PC-9 (cell line): ENCODE results near the gene KDM4F. TPM values are rescaled to one million over a fixed set of nuclear protein-coding genes. Genes with fewer than 3 reads are reported as not detected.

Source experiments
- BruUV-seq: library from RNA; stranded (reverse); fragments of 400-500 nt; replicated peaks from 2 replicates; lab custom pipeline; 2021; lab: Mats Ljungman, UMichigan
- CTCF ChIA-PET: fragments of 300-600 bp; sonication (Branson Sonifier 250); formaldehyde crosslinking; loops from one replicate; lab custom pipeline; 2022; ENCODE audit warnings: antibody characterized with exemption; lab: Charles Lee
- POLR2A ChIA-PET: fragments of 300-600 bp; sonication (Branson Sonifier 250); formaldehyde crosslinking; loops from one replicate; lab custom pipeline; 2022; ENCODE audit warnings: antibody characterized with exemption; ENCODE audit not compliant: unreplicated experiment; lab: Charles Lee
- DNase-seq, 2 experiments: peaks; one replicate each; pipeline versions ENCODE4 v3.0.0 to v3.0.0-alpha.2; 2015 to 2022; ENCODE audit warnings: mixed read lengths in 1 of 2
- H2AFZ ChIP-seq: fragments of 200-600 bp; sonication (generic); 2 replicates; pipeline ENCODE4 v1.8.1; 2017; ENCODE audit warnings: antibody characterized with exemption
- H3F3A ChIP-seq: fragments of 200-600 bp; sonication (generic); 2 replicates; pipeline ENCODE4 v1.8.1; 2017; ENCODE audit warnings: antibody characterized with exemption, mild to moderate bottlenecking, low read depth; ENCODE audit not compliant: insufficient read depth
- H3K27ac ChIP-seq: fragments of 200-600 bp; sonication (generic); 2 replicates; pipeline ENCODE4 v1.6.1; 2016; ENCODE audit warnings: mixed run types
- H3K27me3 ChIP-seq: fragments of 200-600 bp; sonication (generic); 2 replicates; pipeline ENCODE4 v1.6.1; 2016; ENCODE audit warnings: low read depth, mixed run types; ENCODE audit not compliant: insufficient read depth
- H3K36me3 ChIP-seq: fragments of 200-600 bp; sonication (generic); 2 replicates; pipeline ENCODE4 v1.6.1; 2016; ENCODE audit warnings: low read depth, mixed run types
- H3K4me1 ChIP-seq: fragments of 200-600 bp; sonication (generic); replicated peaks from 2 replicates; pipeline ENCODE4 v1.6.1; 2016; ENCODE audit warnings: mixed run types; ENCODE audit not compliant: insufficient read depth
- H3K4me2 ChIP-seq: fragments of 200-600 bp; sonication (generic); 2 replicates; pipeline ENCODE4 v1.6.1; 2017; ENCODE audit warnings: mixed run types
- H3K4me3 ChIP-seq: fragments of 200-600 bp; sonication (generic); 2 replicates; pipeline ENCODE4 v1.6.1; 2016; ENCODE audit warnings: mixed run types
- H3K79me2 ChIP-seq: fragments of 200-600 bp; sonication (generic); 2 replicates; pipeline ENCODE4 v1.6.1; 2017; ENCODE audit warnings: low read depth, mixed run types
- H3K9me2 ChIP-seq: fragments of 200-600 bp; sonication (generic); 2 replicates; pipeline ENCODE4 v1.8.1; 2017; ENCODE audit warnings: mild to moderate bottlenecking; ENCODE audit not compliant: insufficient read depth
- H3K9me3 ChIP-seq: fragments of 200-600 bp; sonication (generic); 2 replicates; pipeline ENCODE4 v1.8.1; 2016; ENCODE audit warnings: low read depth; ENCODE audit not compliant: insufficient read depth
- H4K20me1 ChIP-seq: fragments of 200-600 bp; sonication (generic); 2 replicates; pipeline ENCODE4 v1.8.1; 2017; ENCODE audit not compliant: insufficient read depth
- EZH2 ChIP-seq: fragments of 200-600 bp; sonication (generic); IDR thresholded peaks from 2 replicates; pipeline ENCODE4 v1.8.0; 2017; ENCODE audit warnings: antibody characterized with exemption, low read depth
- intact Hi-C: fragments of 100-400 bp; cut with micrococcal nuclease; formaldehyde crosslinking; loops from one replicate; pipeline ENCODE4 v1.10.0; 2022; ENCODE audit not compliant: unreplicated experiment
- total RNA-seq: library from RNA; stranded (reverse); gene quantifications from 2 replicates; pipeline ENCODE4 v1.2.3, GENCODE V29; 2021
- TF ChIP-seq, protein P1 (sequence below): fragments of 200-600 bp; sonication (generic); conservative IDR thresholded peaks from 2 replicates; pipeline ENCODE4 v1.6.1; 2017; ENCODE audit warnings: mixed run types, antibody characterized with exemption, mild to moderate bottlenecking, moderate library complexity

Gene KDM4F
- total RNA-seq, 1 experiment from 2014 or later, result not detected

- intact Hi-C loops, result no loop called here
- H3F3A ChIP-seq, result no peaks in the 10 kb centered on the region
- no TSS peak for BruUV-seq
- H3K27me3 ChIP-seq, result peaks cover 8% of the 10 kb centered on the region; the same call in 1 of the 2 replicates
- no peak for DNase-seq
- no peaks in the 10 kb centered on the region for H3K9me2 ChIP-seq
- H3K4me2 ChIP-seq, result no peak overlapping the region
- no peak overlapping the region for H3K4me3 ChIP-seq
- H4K20me1 ChIP-seq, result no peaks in the 10 kb centered on the region
- TF ChIP-seq, protein P1, sequence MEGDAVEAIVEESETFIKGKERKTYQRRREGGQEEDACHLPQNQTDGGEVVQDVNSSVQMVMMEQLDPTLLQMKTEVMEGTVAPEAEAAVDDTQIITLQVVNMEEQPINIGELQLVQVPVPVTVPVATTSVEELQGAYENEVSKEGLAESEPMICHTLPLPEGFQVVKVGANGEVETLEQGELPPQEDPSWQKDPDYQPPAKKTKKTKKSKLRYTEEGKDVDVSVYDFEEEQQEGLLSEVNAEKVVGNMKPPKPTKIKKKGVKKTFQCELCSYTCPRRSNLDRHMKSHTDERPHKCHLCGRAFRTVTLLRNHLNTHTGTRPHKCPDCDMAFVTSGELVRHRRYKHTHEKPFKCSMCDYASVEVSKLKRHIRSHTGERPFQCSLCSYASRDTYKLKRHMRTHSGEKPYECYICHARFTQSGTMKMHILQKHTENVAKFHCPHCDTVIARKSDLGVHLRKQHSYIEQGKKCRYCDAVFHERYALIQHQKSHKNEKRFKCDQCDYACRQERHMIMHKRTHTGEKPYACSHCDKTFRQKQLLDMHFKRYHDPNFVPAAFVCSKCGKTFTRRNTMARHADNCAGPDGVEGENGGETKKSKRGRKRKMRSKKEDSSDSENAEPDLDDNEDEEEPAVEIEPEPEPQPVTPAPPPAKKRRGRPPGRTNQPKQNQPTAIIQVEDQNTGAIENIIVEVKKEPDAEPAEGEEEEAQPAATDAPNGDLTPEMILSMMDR, result no peak
- TF ChIP-seq EZH2, result no peak
- ChIA-PET POLR2A (no interaction called here), CTCF (no interaction called here)
- H3K36me3 ChIP-seq, result no peaks in the 10 kb centered on the region
- no peak overlapping the region for H2AFZ ChIP-seq
- no peaks in the 10 kb centered on the region for H3K9me3 ChIP-seq
- no peak overlapping the region for H3K27ac ChIP-seq
- H3K79me2 ChIP-seq, result no peaks in the 10 kb centered on the region
- H3K4me1 ChIP-seq, result no peaks in the 10 kb centered on the region
These were observed 7.0 kb upstream of the KDM4F start for GRCh38 chr11:95042239-95042638.

- H3K4me3 ChIP-seq, result no peak overlapping the region
- intact Hi-C loops, result no loop called here
- H3K4me1 ChIP-seq, result no peaks in the 10 kb centered on the region
- no peaks in the 10 kb centered on the region for H3K79me2 ChIP-seq
- CTCF ChIA-PET, result no interaction called here
- no peaks in the 10 kb centered on the region for H3F3A ChIP-seq
- no peaks in the 10 kb centered on the region for H4K20me1 ChIP-seq
- no peaks in the 10 kb centered on the region for H3K9me3 ChIP-seq
- BruUV-seq, result no TSS peak
- H3K27me3 ChIP-seq, result peaks cover 8% of the 10 kb centered on the region; the same call in 1 of the 2 replicates
- no peaks in the 10 kb centered on the region for H3K36me3 ChIP-seq
- H3K9me2 ChIP-seq, result no peaks in the 10 kb centered on the region
- TF ChIP-seq, protein P1, result no peak
- TF ChIP-seq EZH2, result no peak
- no peak overlapping the region for H2AFZ ChIP-seq
- no peak overlapping the region for H3K4me2 ChIP-seq
- no peak for DNase-seq
- POLR2A ChIA-PET, result no interaction called here
- no peak overlapping the region for H3K27ac ChIP-seq
These were observed 6.3 kb upstream of the KDM4F start for GRCh38 chr11:95042906-95043305.

DNA sequence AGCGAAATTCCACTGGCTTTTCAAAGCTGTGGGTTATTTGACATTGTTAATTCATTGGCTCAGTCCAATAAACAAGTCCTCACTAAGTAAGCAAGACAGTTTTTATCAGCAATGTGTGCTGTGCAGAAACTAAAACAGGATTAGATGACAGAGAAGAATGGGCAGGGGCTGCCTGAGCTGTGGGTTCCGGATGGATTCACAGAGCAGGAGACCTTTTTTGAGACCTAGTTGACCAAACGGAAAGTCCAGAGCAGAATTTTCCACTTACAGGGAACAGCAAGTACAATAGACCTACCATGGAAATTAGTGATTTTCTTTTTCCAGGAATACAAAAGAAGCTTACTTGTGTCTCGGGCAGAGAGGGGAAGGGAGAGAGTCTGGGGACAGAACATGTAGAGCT is 5.2 kb upstream of the KDM4F start:
- Histone ChIP-seq H3K36me3 (no peaks in the 10 kb centered on the region), H3K27ac (no peak overlapping the region), H3K4me3 (no peak overlapping the region), H3K79me2 (no peaks in the 10 kb centered on the region), H3F3A (no peaks in the 10 kb centered on the region), H2AFZ (no peak overlapping the region), H3K4me2 (no peak overlapping the region), H3K9me3 (no peaks in the 10 kb centered on the region), H3K9me2 (no peaks in the 10 kb centered on the region), H3K4me1 (no peaks in the 10 kb centered on the region), H3K27me3 (peaks cover 8% of the 10 kb centered on the region; the same call in 1 of the 2 replicates), H4K20me1 (no peaks in the 10 kb centered on the region)
- ChIA-PET POLR2A (no interaction called here), CTCF (no interaction called here)
- BruUV-seq, result no TSS peak
- TF ChIP-seq, protein P1, result no peak
- TF ChIP-seq EZH2, result no peak
- DNase-seq, result no peak
- intact Hi-C loops, result no loop called here
